Activated effector memory CD4-positive, alpha-beta T cell treated with Interleukin-2 at 50 U/mL for 16 hours (primary cell): ENCODE measurements around the gene AP1M1.
"Not testable (repeated sequence)": the region's sequence is repeated elsewhere in the genome, so short reads cannot be mapped to it uniquely, and the experiment has no call there.

Experiments
- DNase-seq: peaks from one replicate; pipeline ENCODE4 v3.0.0-alpha.2; 2020

AP1M1 gene

GRCh38 chr19:16197622-16198369 lies at the start of gene AP1M1:
TSS of gene AP1M1 (plus strand) at chr19:16197911. CDS start at chr19:16198027, 116 bp downstream.
- peak; percentile 98 for DNase-seq

- no peak for DNase-seq
Measured at GRCh38 chr19:16148443-16149229, 49.1 kb upstream of the AP1M1 start.

- no peak for DNase-seq
Measured at GRCh38 chr19:16153582-16154336, 44.0 kb upstream of the AP1M1 start.

- no peak for DNase-seq
Measured at GRCh38 chr19:16154557-16154956, 43.2 kb upstream of the AP1M1 start.

- DNase-seq, result no peak
Measured at GRCh38 chr19:16155128-16155527, 42.6 kb upstream of the AP1M1 start.

GRCh38 chr19:16156904-16157303 lies 40.8 kb upstream of the AP1M1 start:
- no peak for DNase-seq

GRCh38 chr19:16157601-16158000 lies 40.1 kb upstream of the AP1M1 start:
- DNase-seq, result no peak

GRCh38 chr19:16159655-16160054 lies 38.1 kb upstream of the AP1M1 start:
- no peak for DNase-seq

GRCh38 chr19:16160445-16160942 lies 37.2 kb upstream of the AP1M1 start:
- DNase-seq, result no peak

- no peak for DNase-seq
Measured at GRCh38 chr19:16160943-16161560, 36.7 kb upstream of the AP1M1 start.

GRCh38 chr19:16161840-16162239 lies 35.9 kb upstream of the AP1M1 start:
- DNase-seq, result no peak

GRCh38 chr19:16164222-16164890 lies 33.4 kb upstream of the AP1M1 start:
- DNase-seq, result no peak

- no peak for DNase-seq
Measured at GRCh38 chr19:16166417-16166816, 31.3 kb upstream of the AP1M1 start.

- no peak for DNase-seq
Measured at GRCh38 chr19:16167055-16167454, 30.7 kb upstream of the AP1M1 start.

- no peak for DNase-seq
Measured at GRCh38 chr19:16168465-16169081, 29.1 kb upstream of the AP1M1 start.

- DNase-seq, result no peak
Measured at GRCh38 chr19:16170134-16170533, 27.6 kb upstream of the AP1M1 start.

GRCh38 chr19:16175954-16176353 lies 21.8 kb upstream of the AP1M1 start:
- no peak for DNase-seq

- DNase-seq, result not testable (repeated sequence)
Measured at GRCh38 chr19:16178866-16179265, 18.8 kb upstream of the AP1M1 start.

GRCh38 chr19:16180611-16181010 lies 17.1 kb upstream of the AP1M1 start:
- DNase-seq, result no peak

GRCh38 chr19:16184665-16185122 lies 13.0 kb upstream of the AP1M1 start:
- peak; percentile 2 for DNase-seq

GRCh38 chr19:16185123-16185767 lies 12.5 kb upstream of the AP1M1 start, which contains the start of gene FAM32A:
TSS of gene FAM32A (plus strand) at chr19:16185410. CDS start at chr19:16185443, 33 bp downstream.
- DNase-seq, result peak; percentile 99
